Suprapubic skin (tissue), 4 donors: ENCODE measurements around the gene SHOX. TPM values are rescaled to one million over a fixed set of nuclear protein-coding genes. Genes with fewer than 3 reads are reported as not detected.

ENCODE experiments used
- DNase-seq, 2 donors: peaks; one replicate each; pipeline ENCODE4 v3.0.0-alpha.2; 2019; ENCODE audit warnings: low spot score in 2 of 2
- H3K27ac ChIP-seq: fragments of 200-600 bp; sonication (generic); one replicate; pipeline ENCODE4 v1.5.1; 2019
- H3K27me3 ChIP-seq: fragments of 200-600 bp; sonication (generic); one replicate; pipeline ENCODE4 v1.5.1; 2019
- H3K36me3 ChIP-seq: fragments of 200-600 bp; sonication (generic); one replicate; pipeline ENCODE4 v1.5.1; 2019
- H3K4me1 ChIP-seq: fragments of 200-600 bp; sonication (generic); one replicate; pipeline ENCODE4 v1.5.1; 2019
- H3K4me3 ChIP-seq: fragments of 200-600 bp; sonication (generic); one replicate; pipeline ENCODE4 v1.5.1; 2019; ENCODE audit warnings: mild to moderate bottlenecking
- H3K9me3 ChIP-seq: fragments of 200-600 bp; sonication (generic); one replicate; pipeline ENCODE4 v1.5.1; 2019
- CTCF ChIP-seq, 2 donors: fragments of 200-600 bp in 1 of 2; fragments of 450-650 bp in 1 of 2; sonication (generic) in 1 of 2; IDR thresholded peaks; one replicate each; pipeline ENCODE4 v1.5.1; 2016 to 2019; ENCODE audit warnings: antibody characterized with exemption in 2 of 2, mild to moderate bottlenecking in 1 of 2, moderate library complexity in 1 of 2
- EP300 ChIP-seq: sonication (generic); formaldehyde crosslinking; IDR thresholded peaks from one replicate; pipeline ENCODE4 v1.6.1; 2017; ENCODE audit warnings: antibody characterized with exemption
- POLR2A ChIP-seq, 2 donors: fragments of 450-650 bp; IDR thresholded peaks; one replicate each; pipeline ENCODE4 v1.6.1; 2017; ENCODE audit warnings: antibody characterized with exemption in 2 of 2, mild to moderate bottlenecking in 2 of 2, moderate library complexity in 2 of 2
- POLR2AphosphoS5 ChIP-seq, 3 donors: sonication (generic); formaldehyde crosslinking; IDR thresholded peaks; one replicate each; pipeline ENCODE4 v1.6.1; 2017; ENCODE audit warnings: antibody characterized with exemption in 3 of 3
- WGBS: methylation state at CpG from one replicate; pipeline ENCODE4 v1.1.5; 2018; 5-methylcytosine and 5-hydroxymethylcytosine counted together
- total RNA-seq, 4 donors: library from RNA; depleted of rRNA; stranded (reverse); fragments of >200 nt; gene quantifications; one replicate each; pipeline ENCODE4 v1.1.0, GENCODE V29; 2016

SHOX gene
- total RNA-seq, 4 donors from 2014 or later: 0.16 to 0.32 (median 0.23) TPM; not detected in 1

GRCh38 chrX:663841-664240 is 33.2 kb downstream of the SHOX start:
- Histone ChIP-seq H3K27me3 (no peaks in the 10 kb centered on the region), H3K36me3 (no peaks in the 10 kb centered on the region), H3K9me3 (no peaks in the 10 kb centered on the region), H3K4me3 (no peak overlapping the region), H3K4me1 (no peaks in the 10 kb centered on the region), H3K27ac (no peak overlapping the region)
- TF ChIP-seq EP300 (no peak), POLR2A (IDR thresholded peaks at IDR 0.05) (no peak), CTCF (IDR thresholded peaks at IDR 0.05) (no peak), POLR2AphosphoS5 (IDR thresholded peaks at IDR 0.05) (no peak)
- no peak for DNase-seq
- 92% methylated on average over 18 of the region's 18 CpGs for WGBS

GRCh38 chrX:666762-667720 is 36.5 kb downstream of the SHOX start:
- Histone ChIP-seq H3K9me3 (no peaks in the 10 kb centered on the region), H3K36me3 (no peaks in the 10 kb centered on the region), H3K4me1 (no peaks in the 10 kb centered on the region), H3K27me3 (no peaks in the 10 kb centered on the region), H3K4me3 (no peak overlapping the region), H3K27ac (no peak overlapping the region)
- no peak for DNase-seq
- no peak for TF ChIP-seq EP300
- TF ChIP-seq POLR2A (IDR thresholded peaks at IDR 0.05): no peak
- no peak for TF ChIP-seq POLR2AphosphoS5 (IDR thresholded peaks at IDR 0.05)
- TF ChIP-seq CTCF (IDR thresholded peaks at IDR 0.05): no peak
- 55% methylated on average over 27 of the region's 27 CpGs for WGBS

- no peak for TF ChIP-seq POLR2AphosphoS5 (IDR thresholded peaks at IDR 0.05)
- TF ChIP-seq EP300: no peak
- TF ChIP-seq POLR2A (IDR thresholded peaks at IDR 0.05): no peak
- no peak for TF ChIP-seq CTCF (IDR thresholded peaks at IDR 0.05)
- H3K36me3 ChIP-seq: no peaks in the 10 kb centered on the region
- H3K27ac ChIP-seq: no peak overlapping the region
- no peak for DNase-seq
- no peaks in the 10 kb centered on the region for H3K4me1 ChIP-seq
- 13% methylated on average over 11 of the region's 13 CpGs for WGBS
- no peak overlapping the region for H3K4me3 ChIP-seq
- no peaks in the 10 kb centered on the region for H3K9me3 ChIP-seq
- H3K27me3 ChIP-seq: no peaks in the 10 kb centered on the region
Observed at GRCh38 chrX:670645-671044, 40.1 kb downstream of the SHOX start.

DNA sequence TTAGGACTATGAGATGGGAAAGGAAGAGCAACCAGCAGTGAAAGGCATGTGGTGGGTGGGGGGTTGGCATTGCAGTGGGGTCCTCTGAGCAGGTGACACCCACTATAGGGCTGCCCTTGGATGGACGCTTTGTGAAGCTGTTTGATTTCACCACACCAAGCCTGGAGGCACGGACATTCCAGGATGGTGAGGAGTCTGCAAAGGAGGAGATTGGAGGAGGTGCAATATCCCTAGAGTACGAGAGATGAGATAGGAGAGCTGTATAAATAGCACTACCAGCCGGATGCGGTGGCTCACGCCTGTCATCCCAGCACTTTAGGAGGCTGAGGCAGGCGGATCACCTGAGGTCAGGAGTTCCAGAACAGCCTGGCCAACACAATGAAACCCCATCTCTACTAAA is 42.3 kb downstream of the SHOX start:
- no peaks in the 10 kb centered on the region for H3K9me3 ChIP-seq
- H3K36me3 ChIP-seq: no peaks in the 10 kb centered on the region
- no peaks in the 10 kb centered on the region for H3K4me1 ChIP-seq
- no peak for DNase-seq
- WGBS: 70% methylated on average over 7 of the region's 7 CpGs
- no peak overlapping the region for H3K27ac ChIP-seq
- TF ChIP-seq POLR2A (IDR thresholded peaks at IDR 0.05): no peak
- no peak for TF ChIP-seq CTCF (IDR thresholded peaks at IDR 0.05)
- TF ChIP-seq POLR2AphosphoS5 (IDR thresholded peaks at IDR 0.05): no peak
- no peak for TF ChIP-seq EP300
- H3K4me3 ChIP-seq: no peak overlapping the region
- H3K27me3 ChIP-seq: no peaks in the 10 kb centered on the region

GRCh38 chrX:675279-675954 is 44.8 kb downstream of the SHOX start:
- no peak overlapping the region for H3K4me3 ChIP-seq
- no peaks in the 10 kb centered on the region for H3K27me3 ChIP-seq
- TF ChIP-seq CTCF (IDR thresholded peaks at IDR 0.05) (no peak), POLR2AphosphoS5 (IDR thresholded peaks at IDR 0.05) (no peak)
- no peaks in the 10 kb centered on the region for H3K4me1 ChIP-seq
- no peaks in the 10 kb centered on the region for H3K36me3 ChIP-seq
- no peak for DNase-seq
- no peaks in the 10 kb centered on the region for H3K9me3 ChIP-seq
- WGBS: 32% methylated on average over 7 of the region's 7 CpGs
- H3K27ac ChIP-seq: no peak overlapping the region
